ENCODE results near the gene PKHD1.

The PKHD1 gene

DNA sequence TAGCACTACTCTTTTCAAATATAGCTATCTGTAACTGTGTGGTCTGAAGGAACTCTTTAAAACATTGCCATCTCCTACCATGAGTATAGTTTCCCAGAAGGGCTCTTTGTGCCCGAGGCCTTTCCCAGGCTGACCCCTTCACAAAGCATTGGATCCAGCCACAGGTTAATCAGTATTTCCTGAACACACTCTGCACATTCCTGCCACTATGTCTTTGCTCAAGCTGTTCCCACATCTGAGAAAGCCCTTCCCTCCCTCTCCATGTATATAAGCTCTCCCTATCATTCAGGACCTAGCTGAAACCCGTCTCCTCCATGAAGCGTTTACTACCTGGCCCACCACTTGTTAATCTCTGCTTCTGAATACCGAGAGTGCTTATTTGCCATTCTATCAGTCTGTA, 47.8 kb upstream of the PKHD1 start:
- Histone ChIP-seq H4K20me1 (ENCODE audit: insufficient read depth, low read length) (no peaks in the 10 kb centered on the region), H3K9me2 (ENCODE audit: low read depth, low read length) (no peaks in the 10 kb centered on the region), H3K4me1 (ENCODE audit: insufficient read depth, low read length, severe bottlenecking) (no peaks in the 10 kb centered on the region), H3K9ac (ENCODE audit: low read length) (no peak overlapping the region), H3K27ac (ENCODE audit: low read depth, low read length, poor library complexity, severe bottlenecking) (no peak overlapping the region), H3F3A (ENCODE audit: insufficient read depth, low read length) (no peaks in the 10 kb centered on the region), H3K4me2 (ENCODE audit: low read length) (no peak overlapping the region), H3K79me2 (ENCODE audit: insufficient read depth, low read length) (no peaks in the 10 kb centered on the region), H3K9me3 (ENCODE audit: low read length) (no peaks in the 10 kb centered on the region), H2AFZ (ENCODE audit: low read length) (no peak overlapping the region), H3K4me3 (ENCODE audit: low read depth, low read length, poor library complexity, severe bottlenecking) (no peak overlapping the region), H3K27me3 (ENCODE audit: insufficient read depth, low read length) (no peaks in the 10 kb centered on the region), H3K36me3 (ENCODE audit: insufficient read depth, low read length) (no peaks in the 10 kb centered on the region)
- TF ChIP-seq, protein P1, sequence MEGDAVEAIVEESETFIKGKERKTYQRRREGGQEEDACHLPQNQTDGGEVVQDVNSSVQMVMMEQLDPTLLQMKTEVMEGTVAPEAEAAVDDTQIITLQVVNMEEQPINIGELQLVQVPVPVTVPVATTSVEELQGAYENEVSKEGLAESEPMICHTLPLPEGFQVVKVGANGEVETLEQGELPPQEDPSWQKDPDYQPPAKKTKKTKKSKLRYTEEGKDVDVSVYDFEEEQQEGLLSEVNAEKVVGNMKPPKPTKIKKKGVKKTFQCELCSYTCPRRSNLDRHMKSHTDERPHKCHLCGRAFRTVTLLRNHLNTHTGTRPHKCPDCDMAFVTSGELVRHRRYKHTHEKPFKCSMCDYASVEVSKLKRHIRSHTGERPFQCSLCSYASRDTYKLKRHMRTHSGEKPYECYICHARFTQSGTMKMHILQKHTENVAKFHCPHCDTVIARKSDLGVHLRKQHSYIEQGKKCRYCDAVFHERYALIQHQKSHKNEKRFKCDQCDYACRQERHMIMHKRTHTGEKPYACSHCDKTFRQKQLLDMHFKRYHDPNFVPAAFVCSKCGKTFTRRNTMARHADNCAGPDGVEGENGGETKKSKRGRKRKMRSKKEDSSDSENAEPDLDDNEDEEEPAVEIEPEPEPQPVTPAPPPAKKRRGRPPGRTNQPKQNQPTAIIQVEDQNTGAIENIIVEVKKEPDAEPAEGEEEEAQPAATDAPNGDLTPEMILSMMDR (IDR thresholded peaks at IDR 0.05; ENCODE audit: low read length): no peak
- no peak for TF ChIP-seq EZH2 (IDR thresholded peaks at IDR 0.05; ENCODE audit: borderline replicate concordance, low read length)

DNA sequence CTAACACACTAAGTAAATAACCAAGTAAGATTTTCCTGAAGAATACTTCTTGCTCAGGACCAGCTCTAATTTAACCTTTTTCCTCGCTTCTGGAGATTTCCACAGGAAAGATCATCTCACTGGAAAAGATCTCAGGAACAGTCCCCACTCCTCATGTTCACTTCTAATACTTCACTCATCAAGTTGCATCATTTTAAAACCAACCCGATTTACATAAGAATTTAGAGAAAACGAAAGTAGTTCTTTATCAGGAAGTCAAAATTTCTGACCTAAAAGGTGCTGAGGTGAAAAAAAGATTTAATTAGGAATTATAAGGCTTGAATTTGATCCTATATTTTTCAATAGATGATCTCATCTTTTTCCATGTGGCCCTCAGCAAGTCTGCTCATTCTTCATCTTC, 46.6 kb upstream of the PKHD1 start:
- no peaks in the 10 kb centered on the region for H3F3A ChIP-seq (ENCODE audit: insufficient read depth, low read length)
- H3K79me2 ChIP-seq (ENCODE audit: insufficient read depth, low read length): no peaks in the 10 kb centered on the region
- TF ChIP-seq EZH2 (IDR thresholded peaks at IDR 0.05; ENCODE audit: borderline replicate concordance, low read length): no peak
- TF ChIP-seq, protein P1 (IDR thresholded peaks at IDR 0.05; ENCODE audit: low read length): no peak
- no peaks in the 10 kb centered on the region for H3K9me3 ChIP-seq (ENCODE audit: low read length)
- no peaks in the 10 kb centered on the region for H3K9me2 ChIP-seq (ENCODE audit: low read depth, low read length)
- no peaks in the 10 kb centered on the region for H3K4me1 ChIP-seq (ENCODE audit: insufficient read depth, low read length, severe bottlenecking)
- no peak overlapping the region for H3K4me3 ChIP-seq (ENCODE audit: low read depth, low read length, poor library complexity, severe bottlenecking)
- H3K36me3 ChIP-seq (ENCODE audit: insufficient read depth, low read length): no peaks in the 10 kb centered on the region
- H3K27ac ChIP-seq (ENCODE audit: low read depth, low read length, poor library complexity, severe bottlenecking): no peak overlapping the region
- no peak overlapping the region for H2AFZ ChIP-seq (ENCODE audit: low read length)
- no peaks in the 10 kb centered on the region for H3K27me3 ChIP-seq (ENCODE audit: insufficient read depth, low read length)
- no peaks in the 10 kb centered on the region for H4K20me1 ChIP-seq (ENCODE audit: insufficient read depth, low read length)
- H3K4me2 ChIP-seq (ENCODE audit: low read length): no peak overlapping the region
- H3K9ac ChIP-seq (ENCODE audit: low read length): no peak overlapping the region

DNA sequence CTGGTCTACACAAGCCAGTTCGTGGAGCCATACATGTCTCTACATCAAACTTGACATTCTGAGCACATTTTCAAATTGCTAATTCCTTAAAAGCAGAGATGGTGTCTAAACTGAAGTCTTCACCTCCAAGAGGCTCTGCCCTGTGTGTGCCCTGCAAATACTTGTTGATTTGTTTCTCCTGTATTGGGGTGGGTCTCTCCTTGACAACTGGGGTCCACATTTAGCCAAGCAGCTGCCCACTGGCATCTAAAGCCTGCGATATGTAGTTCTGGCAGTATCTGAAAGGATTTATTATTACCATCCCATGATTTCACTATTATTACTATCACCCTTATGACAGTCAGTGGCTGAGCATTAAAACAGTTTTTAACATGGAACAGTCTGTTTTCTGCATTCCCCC, 45.9 kb upstream of the PKHD1 start:
- Histone ChIP-seq H3K9ac (ENCODE audit: low read length) (no peak overlapping the region), H3K9me3 (ENCODE audit: low read length) (no peaks in the 10 kb centered on the region), H3K9me2 (ENCODE audit: low read depth, low read length) (no peaks in the 10 kb centered on the region), H3K27ac (ENCODE audit: low read depth, low read length, poor library complexity, severe bottlenecking) (no peak overlapping the region), H2AFZ (ENCODE audit: low read length) (no peak overlapping the region), H3K36me3 (ENCODE audit: insufficient read depth, low read length) (no peaks in the 10 kb centered on the region), H3K4me1 (ENCODE audit: insufficient read depth, low read length, severe bottlenecking) (no peaks in the 10 kb centered on the region), H3K4me2 (ENCODE audit: low read length) (no peak overlapping the region), H3K4me3 (ENCODE audit: low read depth, low read length, poor library complexity, severe bottlenecking) (no peak overlapping the region), H4K20me1 (ENCODE audit: insufficient read depth, low read length) (no peaks in the 10 kb centered on the region), H3F3A (ENCODE audit: insufficient read depth, low read length) (no peaks in the 10 kb centered on the region), H3K79me2 (ENCODE audit: insufficient read depth, low read length) (no peaks in the 10 kb centered on the region), H3K27me3 (ENCODE audit: insufficient read depth, low read length) (no peaks in the 10 kb centered on the region)
- no peak for TF ChIP-seq EZH2 (IDR thresholded peaks at IDR 0.05; ENCODE audit: borderline replicate concordance, low read length)
- TF ChIP-seq, protein P1 (IDR thresholded peaks at IDR 0.05; ENCODE audit: low read length): no peak

Data from OCI-LY1 (cell line).